Left renal cortex interstitium (tissue), 4 donors: ENCODE data around the gene TRPT1. TPM values are rescaled to one million over a fixed set of nuclear protein-coding genes. Genes with fewer than 3 reads are reported as not detected.
A peak's percentile ranks its signal among the peaks of the same experiment; 100 is the strongest.
"Not testable (repeated sequence)": the region's sequence is repeated elsewhere in the genome, so short reads cannot be mapped to it uniquely, and the experiment has no call there.

Source experiments
- DNase-seq, 4 donors: peaks; one replicate each; pipeline ENCODE4 v3.0.0-alpha.2; 2013; ENCODE audit warnings: low read depth in 4 of 4, low spot score in 2 of 4, missing footprints in 1 of 4
- polyA plus RNA-seq, 4 donors: library from polyadenylated mRNA; unstranded; fragments of 120-200 nt; gene quantifications; one replicate each; pipeline ENCODE4 v1.2.1, GENCODE V29; 2013; ENCODE audit not compliant: insufficient read length in 4 of 4

The TRPT1 gene
- polyA plus RNA-seq, 4 donors, result 32.9 to 58.5 (median 48.2) TPM

- DNase-seq, result not testable (repeated sequence)
Observed at GRCh38 chr11:64246621-64246870, 20.6 kb upstream of the TRPT1 start.

GRCh38 chr11:64245797-64246620 is 20.0 kb upstream of the TRPT1 start:
- no peak for DNase-seq

GRCh38 chr11:64245401-64245796 is 19.4 kb upstream of the TRPT1 start:
- DNase-seq, result no peak

GRCh38 chr11:64244966-64245365 is 19.0 kb upstream of the TRPT1 start:
- no peak for DNase-seq

GRCh38 chr11:64244107-64244506 is 18.1 kb upstream of the TRPT1 start:
- DNase-seq, result no peak

GRCh38 chr11:64243236-64243854 is 17.4 kb upstream of the TRPT1 start:
- no peak for DNase-seq

GRCh38 chr11:64241491-64242374 is 15.7 kb upstream of the TRPT1 start:
- DNase-seq, result no peak

GRCh38 chr11:64241241-64241490 is 15.2 kb upstream of the TRPT1 start:
- peak; percentile 89 to 99 (median 96) for DNase-seq

- DNase-seq, result peak; percentile 82 to 93 (median 93)
Observed at GRCh38 chr11:64240435-64241240, 14.7 kb upstream of the TRPT1 start, which contains the start of gene FKBP2. FKBP2 (plus strand) TSS chr11:64241095; CDS start chr11:64242388, 1,293 bp downstream.

- no peak for DNase-seq
Observed at GRCh38 chr11:64239662-64240434, 13.9 kb upstream of the TRPT1 start.

GRCh38 chr11:64238999-64239398 is 13.0 kb upstream of the TRPT1 start:
- no peak for DNase-seq

GRCh38 chr11:64238076-64238475 is 12.1 kb upstream of the TRPT1 start:
- no peak for DNase-seq

- DNase-seq, result no peak
Observed at GRCh38 chr11:64237484-64237951, 11.5 kb upstream of the TRPT1 start.

- DNase-seq, result no peak
Observed at GRCh38 chr11:64235437-64236161, 9.6 kb upstream of the TRPT1 start.

GRCh38 chr11:64234647-64235379 is 8.8 kb upstream of the TRPT1 start:
- DNase-seq, result no peak

GRCh38 chr11:64233913-64234586 is 8.1 kb upstream of the TRPT1 start, which contains the start of gene VEGFB:
VEGFB (plus strand) TSS chr11:64234584; CDS start chr11:64234834, 250 bp downstream.
- DNase-seq, result no peak

GRCh38 chr11:64232967-64233315 is 7.0 kb upstream of the TRPT1 start:
- no peak for DNase-seq
